Spleen (tissue), 7 donors: ENCODE measurements around the gene ADAMTS12.

Experiments used
- POLR2A ChIP-seq, 3 donors: fragments of 450-650 bp; IDR thresholded peaks; one replicate each; pipeline ENCODE4 v1.5.1; 2017; ENCODE audit warnings: antibody characterized with exemption in 3 of 3, mild to moderate bottlenecking in 1 of 3
- POLR2AphosphoS5 ChIP-seq, 3 donors: sonication (generic); formaldehyde crosslinking; IDR thresholded peaks; one replicate each; pipeline ENCODE4 v1.5.1; 2017; ENCODE audit warnings: antibody characterized with exemption in 3 of 3
- TF ChIP-seq, protein P1 (sequence below), 11 experiments: fragments of 200-600 bp in 7 of 11; fragments of 450-650 bp in 4 of 11; sonication (generic) in 4 of 11; IDR thresholded peaks in 8 of 11; conservative IDR thresholded peaks in 3 of 11; 1 replicate in 7 of 11; 2 replicates in 4 of 11; pipeline versions ENCODE4 v1.4.0 to v1.8.0; 2016 to 2021; ENCODE audit warnings: antibody characterized with exemption in 11 of 11, inconsistent platforms in 4 of 11, mild to moderate bottlenecking in 1 of 11
- donor health status: DM: no; HTN: no; CAD: no; lungs with moderate emphysema.
- donor health status: DM: no; HTN: no; CAD: no.
- donor health status: DM: no; HTN: no; CAD: no.

DNA sequence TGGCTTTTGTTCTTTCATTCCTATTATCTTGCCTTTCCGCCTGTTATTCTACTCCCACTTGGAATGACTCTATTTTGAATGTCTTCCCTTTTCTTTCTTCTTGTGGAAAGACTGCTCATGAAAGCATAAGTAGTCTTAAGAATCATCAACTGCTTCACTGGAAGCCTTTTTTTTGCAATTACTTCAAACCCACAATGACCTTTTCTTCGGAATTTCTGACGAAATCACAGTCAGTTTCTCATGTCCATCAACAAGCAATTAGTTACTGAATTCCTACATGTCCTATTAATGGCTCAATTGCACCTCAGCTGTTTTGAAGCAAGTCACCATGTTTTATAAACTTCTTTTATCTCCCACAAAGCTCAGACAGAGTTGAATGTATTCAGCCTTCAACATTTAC is 254.8 kb downstream of the ADAMTS12 start:
- TF ChIP-seq, protein P1, sequence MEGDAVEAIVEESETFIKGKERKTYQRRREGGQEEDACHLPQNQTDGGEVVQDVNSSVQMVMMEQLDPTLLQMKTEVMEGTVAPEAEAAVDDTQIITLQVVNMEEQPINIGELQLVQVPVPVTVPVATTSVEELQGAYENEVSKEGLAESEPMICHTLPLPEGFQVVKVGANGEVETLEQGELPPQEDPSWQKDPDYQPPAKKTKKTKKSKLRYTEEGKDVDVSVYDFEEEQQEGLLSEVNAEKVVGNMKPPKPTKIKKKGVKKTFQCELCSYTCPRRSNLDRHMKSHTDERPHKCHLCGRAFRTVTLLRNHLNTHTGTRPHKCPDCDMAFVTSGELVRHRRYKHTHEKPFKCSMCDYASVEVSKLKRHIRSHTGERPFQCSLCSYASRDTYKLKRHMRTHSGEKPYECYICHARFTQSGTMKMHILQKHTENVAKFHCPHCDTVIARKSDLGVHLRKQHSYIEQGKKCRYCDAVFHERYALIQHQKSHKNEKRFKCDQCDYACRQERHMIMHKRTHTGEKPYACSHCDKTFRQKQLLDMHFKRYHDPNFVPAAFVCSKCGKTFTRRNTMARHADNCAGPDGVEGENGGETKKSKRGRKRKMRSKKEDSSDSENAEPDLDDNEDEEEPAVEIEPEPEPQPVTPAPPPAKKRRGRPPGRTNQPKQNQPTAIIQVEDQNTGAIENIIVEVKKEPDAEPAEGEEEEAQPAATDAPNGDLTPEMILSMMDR (IDR thresholded peaks at IDR 0.05 in 8 of 11, conservative IDR thresholded peaks at IDR 0.05 in 3 of 11), result no peak
- TF ChIP-seq POLR2A (IDR thresholded peaks at IDR 0.05), result no peak
- no peak for TF ChIP-seq POLR2AphosphoS5 (IDR thresholded peaks at IDR 0.05)
